Dermis blood vessel endothelial cell (primary cell): ENCODE results near the gene ALG8. TPM values are rescaled to one million over a fixed set of nuclear protein-coding genes. Genes with fewer than 3 reads are reported as not detected.

Source experiments
- DNase-seq: peaks from one replicate; pipeline ENCODE4 v3.0.0; 2010
- total RNA-seq: library from RNA; depleted of rRNA; stranded (reverse); fragments of >200 nt; gene quantifications from 2 replicates; pipeline ENCODE4 v1.2.3, GENCODE V29; 2014

ALG8 gene
- total RNA-seq, 1 donor from 2014 or later: 17.9 TPM

DNA sequence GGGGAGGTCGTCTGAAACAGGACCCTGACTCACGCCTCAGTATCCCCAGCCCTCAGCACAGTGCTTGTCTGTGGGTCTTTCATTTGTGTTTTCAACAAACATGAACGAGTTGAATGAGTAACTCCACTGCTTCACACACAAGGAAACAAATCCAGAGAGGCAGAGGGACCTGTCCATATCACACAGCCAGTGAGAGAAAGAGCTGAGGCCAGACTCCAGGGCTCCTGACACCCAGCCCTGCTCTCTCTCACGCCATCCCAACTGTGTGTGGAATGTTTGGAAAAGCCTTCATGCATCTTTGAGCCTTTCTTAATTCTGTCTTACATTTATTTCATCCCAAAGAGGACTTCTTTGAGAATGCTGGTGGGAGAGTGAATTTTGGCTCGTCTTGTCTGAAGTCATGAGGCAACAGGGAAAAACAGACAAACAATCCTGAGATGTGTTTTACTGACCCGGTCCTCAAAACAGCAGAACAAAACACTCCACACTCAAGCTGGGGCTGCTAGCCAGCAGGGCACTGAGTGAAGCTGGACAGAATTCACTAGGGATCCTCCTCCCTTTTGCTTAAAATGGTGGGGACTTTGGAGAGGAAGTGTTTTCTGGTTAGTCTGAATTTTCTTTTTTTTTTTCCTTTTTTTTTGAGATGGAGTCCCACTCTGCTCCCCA, 19.7 kb upstream of the ALG8 start:
- no peak for DNase-seq

DNA sequence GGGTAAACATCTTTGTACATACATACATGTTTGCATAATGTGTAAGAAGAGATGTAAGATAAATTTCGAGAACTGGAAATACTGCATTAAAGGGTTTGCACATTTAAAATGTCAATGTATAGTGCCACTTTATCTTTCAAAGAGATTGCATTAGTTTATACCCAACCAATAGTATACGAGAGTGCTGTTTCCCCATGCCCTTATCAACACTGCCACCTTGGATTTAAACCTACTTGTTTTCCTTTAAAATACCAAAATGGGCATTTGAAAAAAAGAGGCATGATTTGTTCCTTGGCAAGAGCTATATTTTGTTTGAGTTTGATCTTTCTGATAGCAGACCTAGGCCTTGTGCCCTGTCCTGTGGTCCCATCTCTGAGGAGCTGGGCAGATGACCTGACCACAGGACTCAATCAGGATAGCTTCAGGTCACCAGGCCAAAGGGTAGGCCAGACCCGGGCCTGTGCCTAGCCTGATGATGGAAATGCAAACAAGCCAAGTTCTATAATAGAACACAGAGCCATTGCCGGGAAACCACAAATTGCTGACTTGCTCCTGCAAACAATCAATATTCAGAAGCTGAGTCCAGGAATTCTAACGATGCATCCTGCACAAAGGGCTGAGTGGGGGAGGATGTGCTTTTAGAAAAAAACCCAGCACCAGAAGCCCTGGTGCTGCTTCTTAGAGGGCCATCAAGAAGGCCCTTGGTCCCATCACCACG, 16.9 kb upstream of the ALG8 start:
- no peak for DNase-seq

GRCh38 chr11:78151804-78152203, 12.4 kb upstream of the ALG8 start:
- DNase-seq: no peak

GRCh38 chr11:78150754-78151153, 11.3 kb upstream of the ALG8 start:
- DNase-seq: no peak

DNA sequence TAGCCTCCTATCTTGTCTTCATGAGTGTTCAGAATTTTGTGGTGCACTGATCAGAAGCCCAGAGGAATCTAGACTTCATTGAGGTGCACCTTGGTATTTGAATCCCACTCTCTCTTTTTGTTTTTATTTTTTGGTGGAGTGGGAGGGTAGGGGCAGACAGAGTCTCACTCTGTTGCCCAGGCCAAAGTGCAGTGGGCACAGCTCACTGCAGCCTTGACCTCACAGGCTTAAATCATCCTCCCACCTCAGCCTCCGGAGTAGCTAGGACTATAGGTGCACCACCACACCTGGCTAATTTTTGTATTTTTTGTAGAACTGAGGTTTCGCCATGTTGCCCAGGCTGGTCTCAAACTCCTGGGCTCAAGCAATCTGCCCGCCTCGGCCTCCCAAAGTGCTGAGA, 10.9 kb upstream of the ALG8 start:
- DNase-seq: no peak

GRCh38 chr11:78149646-78150045, 10.2 kb upstream of the ALG8 start:
- peak; percentile 66 for DNase-seq

GRCh38 chr11:78147807-78148206, 8.4 kb upstream of the ALG8 start:
- no peak for DNase-seq

GRCh38 chr11:78145511-78146025, 6.1 kb upstream of the ALG8 start:
- DNase-seq: no peak

GRCh38 chr11:78140392-78141077, 1.1 kb upstream of the ALG8 start:
- no peak for DNase-seq

DNA sequence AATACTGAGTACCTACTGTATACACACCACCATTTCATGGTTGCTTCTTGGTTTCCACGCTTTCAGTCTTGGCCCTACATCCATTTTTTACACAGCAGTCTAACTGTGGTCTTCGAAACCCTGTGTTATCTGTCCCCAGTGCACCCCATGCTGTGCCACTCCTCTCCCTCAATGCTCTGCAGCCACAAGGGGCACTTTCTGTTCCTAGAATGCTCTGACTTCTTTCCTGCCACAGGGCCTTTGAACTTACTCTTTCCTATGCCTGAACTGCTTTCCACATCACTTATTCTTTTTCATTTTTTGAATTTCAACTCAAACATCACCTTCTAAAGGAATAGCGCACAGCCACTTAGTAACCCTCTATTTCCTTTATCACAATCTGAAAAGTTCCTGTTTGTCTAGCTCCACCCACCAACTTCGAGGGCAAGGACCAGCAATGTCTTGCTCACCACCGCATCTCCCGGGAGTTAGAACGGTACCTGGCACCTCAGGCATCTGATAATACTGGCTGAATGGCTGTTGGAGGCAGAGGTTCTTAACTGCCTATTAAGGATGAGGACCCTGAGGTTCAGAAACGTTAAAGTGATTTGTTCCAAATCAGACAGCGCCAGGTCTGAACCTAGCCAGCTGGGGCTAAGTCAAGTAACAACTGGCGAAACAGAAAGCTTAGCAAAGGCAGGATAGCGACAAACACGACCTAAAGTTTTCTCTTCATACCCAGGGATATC, 568 bp downstream of the ALG8 start:
- DNase-seq: peak; percentile 52

- DNase-seq: no peak
Measured at GRCh38 chr11:78138291-78138690, 1.1 kb downstream of the ALG8 start.

GRCh38 chr11:78132475-78132874, 7.0 kb downstream of the ALG8 start:
- DNase-seq: no peak

DNA sequence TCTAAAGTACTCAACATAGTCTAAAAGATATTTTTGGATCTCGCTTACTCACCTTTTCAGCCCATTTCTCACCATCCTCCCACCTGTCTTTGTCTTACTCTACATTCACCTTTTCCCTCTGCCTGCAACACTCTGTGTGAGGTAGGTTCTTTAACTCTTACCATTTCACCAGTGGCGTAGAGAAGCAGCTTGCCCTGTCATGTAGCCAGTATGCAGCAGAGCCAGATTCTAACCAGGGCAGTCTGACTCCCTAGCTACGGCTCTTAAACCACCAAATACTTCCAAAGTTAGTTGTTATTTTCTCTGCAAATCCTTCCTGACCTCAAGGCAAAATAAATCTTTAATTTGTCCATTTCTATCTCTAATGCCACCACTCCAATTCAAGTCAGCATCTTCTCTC, 7.5 kb downstream of the ALG8 start:
- no peak for DNase-seq

- no peak for DNase-seq
Measured at GRCh38 chr11:78127403-78127802, 12.0 kb downstream of the ALG8 start.

DNA sequence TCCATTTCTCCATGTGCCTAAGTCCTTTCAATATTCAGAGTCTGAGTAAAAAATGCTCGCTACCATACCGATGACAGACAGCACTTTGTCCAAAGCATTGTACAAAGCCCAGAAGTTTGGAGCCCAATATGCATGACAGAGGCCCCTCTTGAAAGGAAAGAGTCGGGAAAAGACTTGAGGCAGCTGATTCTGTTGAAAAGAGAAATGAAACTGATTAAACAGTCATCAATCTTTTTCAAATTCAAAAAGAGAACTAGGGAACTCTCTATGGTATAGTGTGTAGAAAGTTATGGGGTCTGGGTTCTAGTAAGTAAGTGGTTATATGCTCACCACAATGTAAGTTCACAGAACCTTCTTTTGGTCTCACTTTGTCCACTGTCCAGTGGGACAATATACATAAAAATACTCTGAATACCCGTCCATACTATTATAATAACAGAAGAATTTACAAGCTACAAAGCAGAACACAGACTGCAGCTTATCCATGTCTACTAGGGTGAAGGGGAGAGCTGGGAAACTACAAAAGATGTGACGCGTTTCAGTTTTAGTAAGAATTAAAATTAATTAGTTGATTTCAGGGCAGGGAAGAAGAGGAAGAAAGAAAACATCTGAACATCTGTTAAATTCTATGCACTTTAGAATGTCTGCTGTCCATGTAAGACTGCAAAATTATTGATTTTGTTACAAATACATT, 26.7 kb downstream of the ALG8 start:
- no peak for DNase-seq

- no peak for DNase-seq
Measured at GRCh38 chr11:78111298-78111697, 28.1 kb downstream of the ALG8 start.

- no peak for DNase-seq
Measured at GRCh38 chr11:78110830-78111229, 28.6 kb downstream of the ALG8 start.

GRCh38 chr11:78110351-78110750, 29.1 kb downstream of the ALG8 start:
- DNase-seq: no peak

DNA sequence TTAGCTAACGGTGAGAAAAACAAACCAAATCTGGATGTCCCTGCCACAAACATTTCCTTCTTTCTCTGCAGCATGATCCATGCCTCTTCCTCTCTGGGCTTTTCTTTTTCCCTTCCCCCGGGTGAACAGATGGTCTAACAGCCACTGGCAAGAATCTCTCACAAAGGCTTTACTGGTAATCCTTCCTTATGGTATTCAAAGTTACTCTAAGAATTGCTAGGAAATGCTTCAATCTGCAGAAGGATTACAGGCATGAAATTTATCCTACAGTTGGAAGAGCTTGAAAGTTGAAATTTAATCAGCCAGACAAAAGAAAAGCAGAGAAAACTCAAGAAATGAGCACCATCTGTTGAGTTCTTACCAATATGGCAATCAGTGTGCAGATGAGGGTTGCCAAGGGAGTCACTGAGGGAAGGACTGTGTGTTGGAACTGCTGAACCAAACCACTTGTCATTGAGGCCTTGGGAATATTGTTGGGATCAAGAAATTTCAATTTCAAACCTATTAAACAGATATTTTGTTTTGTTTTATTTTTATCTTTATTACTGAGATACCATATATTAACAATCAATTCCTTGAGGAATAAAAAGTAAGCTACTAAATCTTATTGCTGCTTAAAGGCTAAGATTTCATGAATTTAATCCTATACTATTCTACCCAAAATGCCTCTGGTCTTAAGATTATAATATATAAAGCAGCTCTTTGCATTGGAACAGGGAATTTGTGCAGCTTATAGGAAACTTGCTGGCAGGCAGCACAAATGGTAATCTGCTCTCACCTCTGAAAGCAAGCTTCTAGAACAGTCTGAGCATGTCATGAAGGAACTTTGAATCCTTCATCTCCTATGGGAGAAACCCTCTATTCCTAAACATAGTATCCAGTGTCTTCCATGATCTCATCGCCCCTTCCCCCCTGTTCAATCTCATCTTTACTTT, 30.1 kb downstream of the ALG8 start:
- DNase-seq: peak; percentile 5

DNA sequence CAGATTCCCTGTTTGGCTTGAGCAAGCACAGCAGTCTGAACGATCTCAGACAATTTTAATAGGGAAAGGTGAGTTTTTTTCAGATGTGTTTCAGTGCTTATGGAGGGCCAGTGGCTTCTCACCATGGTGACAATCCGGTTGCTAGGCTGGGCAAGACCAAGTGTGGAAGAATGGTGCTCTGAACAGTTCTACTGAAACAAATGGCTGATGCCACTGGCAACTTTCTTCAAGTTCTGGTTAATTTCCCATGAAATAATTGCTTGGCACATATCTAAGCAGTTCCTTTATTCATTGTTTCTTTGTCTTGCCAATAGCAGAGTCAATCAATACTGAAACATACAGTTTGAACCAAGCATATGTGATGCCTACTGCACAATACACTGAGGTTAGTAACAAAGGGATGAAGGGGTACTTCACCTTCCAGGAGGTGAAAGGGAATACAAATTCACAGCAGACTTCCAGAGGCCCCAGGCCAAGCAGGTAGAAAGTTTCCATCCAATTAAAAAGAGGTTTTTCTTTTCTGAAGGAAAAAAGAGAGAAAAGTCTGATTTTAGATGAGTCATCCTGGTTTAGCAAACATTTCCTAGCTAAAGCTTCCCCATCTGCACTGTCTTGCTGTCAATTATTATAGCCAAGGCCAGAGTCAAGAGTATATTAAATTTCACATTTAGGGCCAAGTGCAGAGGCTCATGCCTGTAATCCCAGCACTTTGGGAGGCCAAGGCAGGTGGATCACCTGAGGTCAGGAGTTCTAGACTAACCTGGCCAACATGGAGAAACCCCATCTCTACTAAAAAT, 38.6 kb downstream of the ALG8 start:
- DNase-seq: no peak
